Measurements from ENCODE around the gene TOR4A. TPM values are rescaled to one million over a fixed set of nuclear protein-coding genes. Genes with fewer than 3 reads are reported as not detected.
A peak's percentile ranks its signal among the peaks of the same experiment; 100 is the strongest.
"Not testable (repeated sequence)": the region's sequence is repeated elsewhere in the genome, so short reads cannot be mapped to it uniquely, and the experiment has no call there.

The TOR4A gene
- total RNA-seq, 4 donors from 2014 or later = 4.7 to 7.4 (median 6.9) TPM

DNA sequence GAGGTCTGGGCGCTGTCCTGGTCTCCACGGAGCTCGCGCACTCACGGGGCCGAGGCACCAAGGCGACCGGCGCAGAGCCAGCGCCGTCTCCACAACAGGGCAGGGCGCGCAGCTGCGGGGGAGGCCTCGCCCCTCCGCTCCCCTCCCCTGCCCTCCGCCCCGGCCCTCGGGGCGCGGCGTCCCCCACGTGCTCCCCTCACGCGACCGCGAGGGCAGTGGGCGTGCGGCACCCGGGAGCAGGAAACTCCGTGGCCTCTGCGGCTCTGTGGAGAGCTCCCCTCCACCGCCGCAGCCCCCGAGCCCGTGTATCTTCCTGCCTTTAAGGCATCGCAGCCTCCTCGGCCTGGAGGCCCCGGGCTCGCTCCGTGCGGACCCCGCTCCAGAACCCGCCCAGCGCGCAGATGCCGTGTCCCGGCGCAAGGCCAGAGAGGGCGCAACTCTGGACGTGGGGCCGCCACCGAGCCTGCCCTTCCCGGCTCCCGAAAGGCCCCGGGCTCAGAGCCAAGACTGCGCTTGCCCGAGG, 37.1 kb upstream of the TOR4A start:
- WGBS, 2 donors (ENCODE audit: low coverage in 1 of 2) = no CpG with 5 or more reads among the region's 58 CpGs
- H3K27ac ChIP-seq = peak overlapping the region; percentile 77 to 99 (median 96)
- peak; percentile 34 for ATAC-seq
- peaks cover 0 to 22% of the 10 kb centered on the region in 2 donors for H3K36me3 ChIP-seq
- no peaks in the 10 kb centered on the region for H3K9me3 ChIP-seq
- peaks cover 0 to 87% (median 47%) of the 10 kb centered on the region in 3 donors for H3K4me1 ChIP-seq
- no peaks in the 10 kb centered on the region for H3K27me3 ChIP-seq
- H3K4me3 ChIP-seq = peak overlapping the region; percentile 67 to 82
- TF ChIP-seq EP300 (IDR thresholded peaks at IDR 0.05) = no peak
- TF ChIP-seq POLR2AphosphoS5 (IDR thresholded peaks at IDR 0.05) = peak; percentile 12
- TF ChIP-seq POLR2A (IDR thresholded peaks at IDR 0.05) = peak; percentile 29 to 53
- TF ChIP-seq, protein P1, sequence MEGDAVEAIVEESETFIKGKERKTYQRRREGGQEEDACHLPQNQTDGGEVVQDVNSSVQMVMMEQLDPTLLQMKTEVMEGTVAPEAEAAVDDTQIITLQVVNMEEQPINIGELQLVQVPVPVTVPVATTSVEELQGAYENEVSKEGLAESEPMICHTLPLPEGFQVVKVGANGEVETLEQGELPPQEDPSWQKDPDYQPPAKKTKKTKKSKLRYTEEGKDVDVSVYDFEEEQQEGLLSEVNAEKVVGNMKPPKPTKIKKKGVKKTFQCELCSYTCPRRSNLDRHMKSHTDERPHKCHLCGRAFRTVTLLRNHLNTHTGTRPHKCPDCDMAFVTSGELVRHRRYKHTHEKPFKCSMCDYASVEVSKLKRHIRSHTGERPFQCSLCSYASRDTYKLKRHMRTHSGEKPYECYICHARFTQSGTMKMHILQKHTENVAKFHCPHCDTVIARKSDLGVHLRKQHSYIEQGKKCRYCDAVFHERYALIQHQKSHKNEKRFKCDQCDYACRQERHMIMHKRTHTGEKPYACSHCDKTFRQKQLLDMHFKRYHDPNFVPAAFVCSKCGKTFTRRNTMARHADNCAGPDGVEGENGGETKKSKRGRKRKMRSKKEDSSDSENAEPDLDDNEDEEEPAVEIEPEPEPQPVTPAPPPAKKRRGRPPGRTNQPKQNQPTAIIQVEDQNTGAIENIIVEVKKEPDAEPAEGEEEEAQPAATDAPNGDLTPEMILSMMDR (IDR thresholded peaks at IDR 0.05) = peak in 1 of 4 experiments; percentile 18

DNA sequence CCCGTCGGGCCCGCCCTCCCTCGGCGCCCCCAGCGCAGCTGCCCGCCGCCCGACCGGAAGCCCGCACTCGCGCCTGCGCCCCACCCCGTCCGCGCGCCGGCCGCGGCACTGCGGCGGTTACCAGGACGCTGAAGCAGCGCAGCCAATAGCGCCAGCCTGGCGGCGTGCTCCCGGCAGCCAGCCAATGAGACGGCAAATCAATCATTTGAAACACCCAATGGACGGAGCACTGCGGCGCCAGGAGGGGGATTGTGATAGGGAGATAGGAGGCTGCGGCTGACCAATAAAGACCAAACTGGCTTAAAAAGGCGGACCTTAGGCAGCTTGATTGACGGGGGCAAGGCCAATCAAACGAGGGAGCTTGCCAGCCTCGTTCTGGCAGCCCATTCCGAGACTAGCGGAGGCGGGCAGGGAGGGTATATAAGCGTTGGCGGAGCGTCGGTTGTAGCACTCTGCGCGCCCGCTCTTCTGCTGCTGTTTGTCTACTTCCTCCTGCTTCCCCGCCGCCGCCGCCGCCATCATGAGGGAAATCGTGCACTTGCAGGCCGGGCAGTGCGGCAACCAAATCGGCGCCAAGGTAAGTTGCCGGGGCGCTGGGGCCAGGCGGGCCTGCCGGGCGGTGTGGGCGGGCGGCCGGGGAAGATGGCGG, 36.6 kb upstream of the TOR4A start, which contains the start of gene TUBB4B:
TSS of gene TUBB4B (plus strand) at position 447 of the 649 bp plus-strand sequence. CDS start at position 521, 74 bp downstream.
- WGBS, 2 donors (ENCODE audit: low coverage in 1 of 2) = 0% methylated on average over 15 of the region's 67 CpGs; no CpG with 5 or more reads in 1 of the 2 donors
- Histone ChIP-seq H3K27me3 (no peaks in the 10 kb centered on the region), H3K4me3 (peak within 1 kb of the TSS; percentile 67 to 82), H3K9me3 (no peaks in the 10 kb centered on the region), H3K27ac (peak within 1 kb of the TSS; percentile 77 to 99 (median 97)), H3K36me3 (peaks cover 0 to 22% of the 10 kb centered on the region in 2 donors), H3K4me1 (peaks cover 0 to 81% (median 43%) of the 10 kb centered on the region in 3 donors)
- peak; percentile 94 for ATAC-seq
- TF ChIP-seq EP300 (IDR thresholded peaks at IDR 0.05) (no peak), POLR2A (IDR thresholded peaks at IDR 0.05) (peak; percentile 100), POLR2AphosphoS5 (IDR thresholded peaks at IDR 0.05) (peak; percentile 100)
- TF ChIP-seq, protein P1 (IDR thresholded peaks at IDR 0.05) = peak in 2 of 4 experiments; percentile 11 to 22

DNA sequence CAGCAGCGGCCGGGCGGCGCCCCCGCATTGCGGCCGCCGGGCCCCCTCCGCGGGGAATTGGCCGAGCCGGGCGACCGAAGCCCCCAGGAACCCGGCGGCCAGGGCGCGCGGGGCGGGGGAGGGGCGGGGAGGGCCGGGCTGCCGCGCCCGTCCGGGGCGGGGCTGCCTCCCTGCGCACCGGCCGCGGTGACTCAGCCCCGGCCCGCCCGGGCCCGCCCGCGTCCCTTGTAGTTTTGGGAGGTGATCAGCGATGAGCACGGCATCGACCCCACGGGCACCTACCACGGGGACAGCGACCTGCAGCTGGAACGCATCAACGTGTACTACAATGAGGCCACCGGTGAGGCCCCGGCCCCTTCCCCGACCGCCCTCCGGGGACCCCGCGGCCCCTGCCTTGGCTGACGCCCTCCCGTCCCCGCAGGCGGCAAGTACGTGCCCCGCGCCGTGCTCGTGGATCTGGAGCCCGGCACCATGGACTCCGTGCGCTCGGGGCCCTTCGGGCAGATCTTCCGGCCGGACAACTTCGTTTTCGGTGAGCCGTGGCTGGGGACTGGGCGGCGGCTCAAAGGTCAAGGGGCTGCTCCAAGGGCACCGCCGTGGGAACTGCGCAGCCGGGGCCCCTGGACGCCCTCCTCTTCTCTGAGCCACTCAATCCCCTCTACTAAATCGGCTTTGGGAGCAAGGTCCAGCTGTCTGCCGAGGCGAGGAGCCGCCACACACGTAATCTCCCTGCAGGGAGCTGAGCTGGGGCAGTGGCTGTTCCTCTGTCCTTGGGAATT, 35.8 kb upstream of the TOR4A start:
- Histone ChIP-seq H3K27me3 (no peaks in the 10 kb centered on the region), H3K9me3 (no peaks in the 10 kb centered on the region), H3K36me3 (peaks cover 0 to 22% of the 10 kb centered on the region in 2 donors), H3K27ac (peak overlapping the region; percentile 65 to 99 (median 97)), H3K4me1 (peaks cover 0 to 74% (median 36%) of the 10 kb centered on the region in 3 donors), H3K4me3 (peak overlapping the region; percentile 56 to 82)
- peak; percentile 56 for ATAC-seq
- WGBS, 2 donors (ENCODE audit: low coverage in 1 of 2) = no CpG with 5 or more reads among the region's 83 CpGs
- TF ChIP-seq, protein P1 (IDR thresholded peaks at IDR 0.05) = no peak
- TF ChIP-seq POLR2AphosphoS5 (IDR thresholded peaks at IDR 0.05) = no peak
- no peak for TF ChIP-seq EP300 (IDR thresholded peaks at IDR 0.05)
- no peak for TF ChIP-seq POLR2A (IDR thresholded peaks at IDR 0.05)

DNA sequence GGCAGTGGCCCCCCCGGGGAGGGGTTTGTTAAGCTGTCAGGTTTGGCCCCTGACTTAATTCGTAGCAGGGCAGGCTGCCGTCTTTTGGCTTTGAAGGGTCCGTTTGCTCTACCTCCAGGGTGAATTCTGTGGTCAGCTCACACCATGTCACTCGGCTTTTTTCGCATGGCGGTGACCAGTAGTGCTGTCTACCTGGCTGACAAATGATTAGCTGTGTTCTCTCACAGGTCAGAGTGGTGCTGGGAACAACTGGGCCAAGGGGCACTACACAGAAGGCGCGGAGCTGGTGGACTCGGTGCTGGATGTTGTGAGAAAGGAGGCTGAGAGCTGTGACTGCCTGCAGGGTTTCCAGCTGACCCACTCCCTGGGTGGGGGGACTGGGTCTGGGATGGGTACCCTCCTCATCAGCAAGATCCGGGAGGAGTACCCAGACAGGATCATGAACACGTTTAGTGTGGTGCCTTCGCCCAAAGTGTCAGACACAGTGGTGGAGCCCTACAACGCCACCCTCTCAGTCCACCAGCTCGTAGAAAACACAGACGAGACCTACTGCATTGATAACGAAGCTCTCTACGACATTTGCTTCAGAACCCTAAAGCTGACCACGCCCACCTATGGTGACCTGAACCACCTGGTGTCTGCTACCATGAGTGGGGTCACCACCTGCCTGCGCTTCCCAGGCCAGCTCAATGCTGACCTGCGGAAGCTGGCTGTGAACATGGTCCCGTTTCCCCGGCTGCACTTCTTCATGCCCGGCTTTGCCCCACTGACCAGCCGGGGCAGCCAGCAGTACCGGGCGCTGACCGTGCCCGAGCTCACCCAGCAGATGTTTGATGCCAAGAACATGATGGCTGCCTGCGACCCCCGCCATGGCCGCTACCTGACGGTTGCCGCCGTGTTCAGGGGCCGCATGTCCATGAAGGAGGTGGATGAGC, 35.0 kb upstream of the TOR4A start:
- no peak for ATAC-seq
- peaks cover 0 to 65% (median 33%) of the 10 kb centered on the region in 3 donors for H3K4me1 ChIP-seq
- TF ChIP-seq POLR2AphosphoS5 (IDR thresholded peaks at IDR 0.05) (no peak), EP300 (IDR thresholded peaks at IDR 0.05) (no peak), POLR2A (IDR thresholded peaks at IDR 0.05) (no peak)
- TF ChIP-seq, protein P1 (IDR thresholded peaks at IDR 0.05) = no peak
- H3K27me3 ChIP-seq = no peaks in the 10 kb centered on the region
- WGBS, 2 donors (ENCODE audit: low coverage in 1 of 2) = 43% methylated on average over 5 of the region's 36 CpGs; no CpG with 5 or more reads in 1 of the 2 donors
- H3K4me3 ChIP-seq = peak overlapping the region; percentile 56 to 82
- peak overlapping the region in 3 of 4 donors; percentile 95 to 99 (median 99) for H3K27ac ChIP-seq
- peaks cover 0 to 22% of the 10 kb centered on the region in 2 donors for H3K36me3 ChIP-seq
- H3K9me3 ChIP-seq = no peaks in the 10 kb centered on the region

DNA sequence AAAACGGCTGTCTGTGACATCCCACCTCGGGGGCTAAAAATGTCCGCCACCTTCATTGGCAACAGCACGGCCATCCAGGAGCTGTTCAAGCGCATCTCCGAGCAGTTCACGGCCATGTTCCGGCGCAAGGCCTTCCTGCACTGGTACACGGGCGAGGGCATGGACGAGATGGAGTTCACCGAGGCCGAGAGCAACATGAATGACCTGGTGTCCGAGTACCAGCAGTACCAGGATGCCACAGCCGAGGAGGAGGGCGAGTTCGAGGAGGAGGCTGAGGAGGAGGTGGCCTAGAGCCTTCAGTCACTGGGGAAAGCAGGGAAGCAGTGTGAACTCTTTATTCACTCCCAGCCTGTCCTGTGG, 34.3 kb upstream of the TOR4A start:
- Histone ChIP-seq H3K36me3 (peaks cover 0 to 22% of the 10 kb centered on the region in 2 donors), H3K27ac (peak overlapping the region in 3 of 4 donors; percentile 4 to 99 (median 99)), H3K4me1 (peaks cover 0 to 58% (median 33%) of the 10 kb centered on the region in 3 donors)
- WGBS, 2 donors (ENCODE audit: low coverage in 1 of 2) = 84% methylated on average over 3 of the region's 18 CpGs; no CpG with 5 or more reads in 1 of the 2 donors
- H3K27me3 ChIP-seq, H3K4me3 ChIP-seq, ATAC-seq, H3K9me3 ChIP-seq: not testable (repeated sequence)

Data from gastroesophageal sphincter (tissue), 4 donors.